Central memory CD4-positive, alpha-beta T cell (primary cell): ENCODE data around the gene PLXNB3.

Experiments used
- DNase-seq: peaks from one replicate; pipeline ENCODE4 v3.0.0; 2022

Gene PLXNB3

DNA sequence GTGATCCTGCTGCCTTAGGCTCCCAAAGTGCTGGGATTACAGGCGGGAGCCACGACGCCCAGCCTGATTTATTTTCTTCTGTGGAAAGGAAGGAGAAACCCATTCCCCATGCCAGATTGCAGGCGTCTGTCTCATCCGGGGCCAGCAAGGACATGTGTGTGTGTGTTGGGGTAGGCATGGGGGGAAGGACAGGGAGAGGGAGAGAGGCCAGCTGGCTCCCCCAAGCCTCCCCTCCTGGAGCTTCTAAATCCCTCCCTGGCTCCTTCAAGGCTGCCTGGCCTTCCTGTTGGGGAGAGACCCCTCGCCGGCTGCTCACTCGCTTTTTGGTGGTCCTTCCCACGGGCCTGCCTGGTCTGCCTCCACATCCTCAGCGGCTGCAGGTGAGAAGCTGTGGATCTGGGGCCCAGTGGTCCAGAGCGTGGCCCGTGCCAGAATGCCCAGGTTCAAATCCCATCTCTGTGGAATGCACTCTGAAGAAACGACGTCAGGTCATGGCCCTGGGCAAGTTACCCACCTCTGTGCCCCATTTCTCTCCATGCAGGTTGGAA is 1.3 kb upstream of the PLXNB3 start:
- DNase-seq = no peak

DNA sequence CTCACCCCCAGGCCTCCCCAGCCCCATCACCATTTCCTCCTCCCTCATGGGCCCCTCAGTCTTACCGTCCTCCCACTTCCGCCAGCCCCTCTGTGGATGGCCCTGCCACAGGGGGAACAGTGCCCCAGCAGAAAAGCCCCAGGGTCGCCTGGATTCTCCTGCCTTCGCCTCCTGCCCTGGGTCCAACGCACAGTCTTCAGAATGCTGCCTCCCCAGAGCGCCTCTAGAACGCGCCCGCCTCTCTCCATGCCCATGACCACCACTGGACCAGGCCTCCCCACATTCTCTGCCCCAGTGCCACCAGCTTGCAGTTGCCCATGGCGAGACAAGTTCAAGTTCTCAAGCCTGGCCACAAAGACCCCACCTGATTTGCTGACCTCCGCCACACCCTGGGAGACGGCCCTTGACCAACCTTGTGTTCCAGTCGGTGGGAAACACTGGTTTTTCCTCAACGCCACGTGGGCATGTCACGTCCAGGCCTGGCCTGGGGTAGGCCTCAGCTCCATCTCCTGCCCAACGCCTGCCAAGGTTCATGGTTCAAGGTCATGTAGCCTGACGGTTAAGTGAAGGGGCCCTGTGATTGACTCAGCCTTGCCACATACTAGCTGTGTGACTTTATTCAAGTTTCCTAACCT is 634 bp upstream of the PLXNB3 start:
- no peak for DNase-seq

- no peak for DNase-seq
These were observed 713 bp downstream of the PLXNB3 start for GRCh38 chrX:153764786-153765137.

DNA sequence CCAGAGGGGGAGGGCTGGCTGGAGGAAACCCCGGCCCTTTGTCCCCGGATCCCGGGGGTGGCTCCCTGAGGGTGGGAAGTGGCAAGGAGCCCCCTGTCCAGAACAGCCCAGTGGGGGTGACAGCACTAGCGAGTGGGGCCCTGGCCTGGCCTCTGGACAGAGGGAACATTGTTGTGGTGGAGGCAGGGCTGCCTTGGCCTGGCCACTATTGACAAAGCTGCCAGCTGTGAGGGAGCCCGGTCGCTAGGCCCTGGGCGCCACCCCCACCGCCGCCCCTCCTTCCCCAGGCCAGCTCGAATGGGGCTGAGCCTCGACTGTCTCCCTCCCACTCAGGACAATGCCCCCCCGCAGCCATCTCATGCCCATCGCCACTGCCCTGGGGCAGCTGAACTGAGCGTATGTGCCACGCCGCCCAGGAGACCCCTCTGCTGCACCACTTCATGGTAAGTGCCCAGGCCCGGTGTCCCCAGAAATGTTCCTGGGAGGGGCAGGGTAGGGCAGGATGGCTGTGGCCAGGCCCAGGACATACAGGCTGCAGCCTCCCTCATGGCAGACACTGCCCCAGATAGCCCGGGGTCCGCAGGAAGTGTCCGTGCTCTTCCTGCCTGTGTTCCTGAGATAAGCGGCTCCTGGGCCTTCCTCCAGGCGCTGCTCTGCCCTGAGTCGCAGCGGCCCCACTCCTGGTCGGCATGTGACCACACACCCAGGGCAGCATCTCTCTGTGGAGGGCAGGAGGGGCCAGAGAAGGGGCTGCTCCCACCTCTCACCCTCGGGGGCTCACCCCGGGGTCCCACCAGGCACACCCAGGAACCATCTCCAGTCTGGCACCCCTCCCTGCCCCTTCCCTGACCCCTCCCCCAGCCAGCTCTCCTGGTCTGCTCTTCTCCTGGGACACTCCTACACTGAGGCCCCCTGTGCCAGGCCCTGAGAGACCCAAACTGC is 1.4 kb downstream of the PLXNB3 start:
- no peak for DNase-seq

DNA sequence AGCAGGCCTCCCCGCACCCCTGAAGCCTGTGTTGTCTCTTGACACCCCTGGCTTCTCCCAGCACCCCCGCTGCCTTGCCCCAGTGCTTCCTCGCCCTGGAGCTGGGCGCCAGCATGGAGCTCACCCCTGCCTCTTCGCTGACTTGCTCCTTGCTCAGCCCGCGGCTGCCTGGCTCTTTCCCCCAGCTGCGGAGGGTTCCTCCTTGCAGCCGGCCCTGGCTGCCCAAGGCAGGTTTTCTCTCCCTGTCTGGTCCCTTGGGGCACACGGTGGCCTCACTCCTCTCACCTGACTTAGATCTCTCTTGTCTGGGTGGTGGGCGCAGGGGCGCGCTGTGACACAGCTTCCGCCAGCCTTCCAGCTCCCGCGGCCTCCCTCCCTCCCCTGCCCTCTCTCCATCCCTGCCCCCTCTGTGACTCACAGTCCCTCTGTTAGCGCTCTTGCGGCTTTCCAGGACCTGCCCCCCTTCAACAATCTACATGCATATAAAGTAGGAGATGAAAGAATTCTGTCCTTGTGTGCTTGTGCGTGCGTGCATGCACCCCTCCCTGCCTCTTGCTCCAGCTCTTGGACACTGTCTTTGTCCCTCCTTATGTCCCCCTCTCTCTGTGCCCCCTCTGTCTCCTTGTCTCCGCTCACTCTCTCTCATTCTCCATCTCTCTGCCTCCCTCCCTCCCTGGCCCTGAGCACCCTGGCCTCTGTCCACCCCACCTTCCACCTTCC is 2.2 kb downstream of the PLXNB3 start:
- no peak for DNase-seq

DNA sequence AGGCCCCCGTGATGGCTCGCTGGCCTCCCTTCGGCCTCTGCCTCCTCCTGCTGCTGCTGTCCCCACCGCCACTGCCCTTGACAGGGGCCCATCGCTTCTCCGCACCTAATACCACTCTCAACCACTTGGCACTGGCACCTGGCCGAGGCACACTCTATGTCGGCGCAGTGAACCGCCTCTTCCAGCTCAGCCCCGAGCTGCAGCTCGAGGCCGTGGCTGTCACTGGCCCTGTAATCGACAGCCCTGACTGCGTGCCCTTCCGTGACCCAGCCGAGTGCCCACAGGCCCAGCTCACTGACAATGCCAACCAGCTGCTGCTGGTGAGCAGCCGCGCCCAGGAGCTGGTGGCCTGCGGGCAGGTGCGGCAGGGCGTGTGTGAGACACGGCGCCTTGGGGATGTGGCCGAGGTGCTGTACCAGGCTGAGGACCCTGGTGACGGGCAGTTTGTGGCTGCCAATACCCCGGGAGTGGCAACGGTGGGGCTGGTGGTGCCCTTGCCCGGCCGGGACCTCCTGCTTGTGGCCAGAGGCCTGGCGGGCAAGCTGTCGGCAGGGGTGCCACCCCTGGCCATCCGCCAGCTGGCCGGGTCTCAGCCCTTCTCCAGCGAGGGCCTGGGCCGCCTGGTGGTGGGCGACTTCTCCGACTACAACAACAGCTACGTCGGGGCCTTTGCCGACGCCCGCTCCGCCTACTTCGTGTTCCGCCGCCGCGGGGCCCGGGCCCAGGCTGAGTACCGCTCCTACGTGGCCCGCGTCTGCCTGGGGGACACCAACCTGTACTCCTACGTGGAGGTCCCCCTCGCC is 3.0 kb downstream of the PLXNB3 start:
- no peak for DNase-seq

DNA sequence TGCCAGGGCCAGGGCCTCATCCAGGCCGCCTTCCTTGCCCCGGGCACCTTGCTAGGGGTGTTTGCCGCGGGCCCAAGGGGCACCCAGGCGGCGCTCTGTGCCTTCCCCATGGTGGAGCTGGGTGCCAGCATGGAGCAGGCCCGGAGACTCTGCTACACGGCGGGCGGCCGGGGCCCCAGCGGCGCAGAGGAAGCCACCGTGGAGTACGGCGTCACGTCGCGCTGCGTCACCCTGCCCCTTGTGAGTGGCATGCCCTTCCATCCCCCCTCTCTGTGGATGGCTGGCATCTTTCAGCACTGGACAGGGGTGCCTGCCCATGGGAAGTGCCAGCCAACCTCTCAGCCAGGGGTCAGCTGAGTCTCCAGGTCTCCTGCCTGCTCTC is 3.6 kb downstream of the PLXNB3 start:
- no peak for DNase-seq

DNA sequence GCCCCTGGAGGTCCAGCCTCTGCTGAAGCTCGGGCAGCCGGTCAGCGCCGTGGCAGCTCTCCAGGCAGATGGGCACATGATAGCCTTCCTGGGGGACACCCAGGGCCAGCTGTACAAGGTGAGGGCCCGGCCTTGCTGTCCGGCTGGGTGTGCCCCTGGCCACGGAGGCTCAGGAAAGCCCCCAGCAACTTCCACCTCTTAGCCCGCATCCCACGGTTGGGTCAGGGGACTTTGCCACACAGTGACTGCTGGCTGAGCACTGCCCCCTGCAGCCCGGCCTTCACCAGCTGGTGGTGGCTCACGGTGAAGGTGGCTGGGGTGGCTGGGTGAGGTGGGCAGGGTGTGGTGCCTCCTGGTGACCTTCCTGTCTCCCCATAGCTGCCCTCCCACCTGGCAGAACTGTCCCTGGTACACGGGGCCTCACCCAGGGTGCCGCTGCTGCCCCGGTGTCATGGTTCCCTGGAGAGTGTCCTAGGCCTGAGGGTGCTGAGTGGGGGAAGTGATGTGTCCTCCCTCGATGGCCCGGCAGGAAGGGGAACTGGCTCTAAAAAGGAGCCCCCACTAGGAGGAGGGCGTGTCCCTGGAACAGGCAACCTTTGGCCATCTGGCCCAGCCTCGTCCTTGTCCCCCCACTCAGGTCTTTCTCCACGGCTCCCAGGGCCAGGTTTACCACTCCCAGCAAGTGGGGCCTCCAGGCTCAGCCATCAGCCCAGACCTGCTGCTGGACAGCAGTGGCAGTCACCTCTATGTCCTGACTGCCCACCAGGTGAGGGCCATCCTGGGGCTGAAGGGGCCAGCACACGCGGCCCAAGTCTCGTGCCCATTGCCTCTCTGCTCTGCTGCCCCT is 4.5 kb downstream of the PLXNB3 start:
- no peak for DNase-seq

- DNase-seq = no peak
These were observed 5.3 kb downstream of the PLXNB3 start for GRCh38 chrX:153769158-153769864.

DNA sequence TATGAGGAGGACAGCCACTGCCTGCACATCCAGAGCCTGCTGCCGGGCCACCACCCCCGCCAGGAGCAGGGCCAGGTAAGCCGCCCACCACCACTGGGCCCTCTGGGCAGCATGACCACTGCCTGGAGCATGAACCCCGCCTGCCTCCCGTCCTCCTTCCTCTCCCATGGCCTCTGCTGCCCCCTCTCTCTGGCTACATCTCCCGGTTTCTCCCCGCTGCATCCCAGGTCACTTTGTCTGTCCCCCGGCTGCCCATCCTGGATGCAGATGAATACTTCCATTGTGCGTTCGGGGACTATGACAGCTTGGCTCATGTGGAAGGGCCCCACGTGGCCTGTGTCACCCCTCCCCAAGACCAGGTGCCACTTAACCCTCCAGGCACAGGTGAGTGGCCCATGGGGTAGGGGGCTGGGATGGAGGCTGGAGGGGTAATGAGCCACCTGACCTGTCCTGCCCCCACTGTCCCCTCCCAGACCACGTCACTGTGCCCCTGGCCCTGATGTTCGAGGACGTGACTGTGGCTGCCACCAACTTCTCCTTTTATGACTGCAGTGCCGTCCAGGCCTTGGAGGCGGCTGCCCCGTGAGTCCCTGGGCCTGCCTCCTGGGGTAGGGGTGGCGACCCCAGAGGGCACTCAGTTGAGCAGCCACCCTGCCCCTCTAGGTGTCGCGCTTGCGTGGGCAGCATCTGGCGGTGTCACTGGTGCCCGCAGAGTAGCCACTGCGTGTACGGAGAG is 6.0 kb downstream of the PLXNB3 start:
- no peak for DNase-seq

- no peak for DNase-seq
These were observed 6.8 kb downstream of the PLXNB3 start for GRCh38 chrX:153770601-153771414.

GRCh38 chrX:153771415-153772315 is 7.6 kb downstream of the PLXNB3 start:
- no peak for DNase-seq

GRCh38 chrX:153772316-153773217 is 8.5 kb downstream of the PLXNB3 start:
- DNase-seq = no peak

DNA sequence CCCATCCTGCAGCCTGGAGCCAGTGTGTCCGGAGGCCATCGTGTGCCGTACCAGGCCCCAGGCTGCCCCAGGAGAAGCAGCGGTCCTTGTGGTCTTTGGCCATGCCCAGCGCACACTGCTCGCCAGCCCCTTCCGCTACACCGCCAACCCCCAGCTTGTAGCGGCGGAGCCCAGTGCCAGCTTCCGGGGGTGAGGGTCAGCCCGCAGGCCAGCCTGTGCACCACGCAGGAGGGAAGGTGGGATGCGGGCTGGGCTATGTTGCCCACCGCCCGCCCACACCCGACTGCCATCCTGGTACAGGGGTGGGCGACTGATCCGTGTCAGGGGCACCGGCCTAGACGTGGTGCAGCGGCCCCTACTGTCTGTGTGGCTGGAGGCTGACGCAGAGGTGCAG is 9.2 kb downstream of the PLXNB3 start:
- no peak for DNase-seq

GRCh38 chrX:153773741-153774575 is 9.9 kb downstream of the PLXNB3 start:
- no peak for DNase-seq
